ENCODE results near the gene ARHGAP44. TPM values are rescaled to one million over a fixed set of nuclear protein-coding genes. Genes with fewer than 3 reads are reported as not detected.

The ARHGAP44 gene
- total RNA-seq, 2 experiments from 2014 or later = 13.7 to 19.9 TPM

DNA sequence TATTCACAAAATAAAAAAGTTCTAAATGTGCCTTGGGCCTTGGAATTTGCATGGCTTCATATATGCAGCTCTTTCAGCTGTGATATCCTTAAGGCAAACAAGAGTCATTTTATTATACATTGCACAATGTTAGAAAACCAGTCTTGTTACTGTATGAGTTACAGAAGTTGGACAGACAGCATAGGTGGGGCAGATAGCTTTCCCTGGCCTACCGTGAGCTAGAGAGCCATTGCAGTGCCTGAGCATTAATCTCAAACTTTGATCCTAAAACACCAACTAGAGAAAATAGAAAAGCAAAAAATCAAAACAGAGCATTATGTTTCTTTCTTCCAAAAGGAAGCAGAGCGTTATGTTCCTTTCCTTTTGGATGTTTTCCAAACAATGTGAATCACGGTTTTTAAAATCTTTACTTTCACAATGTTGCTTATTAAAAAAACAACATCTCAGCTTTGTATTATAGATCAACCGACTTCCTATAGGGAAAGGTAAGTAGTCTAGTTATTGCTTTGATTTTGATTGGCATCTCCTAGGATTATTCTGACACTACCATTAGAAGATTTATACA is 32.2 kb downstream of the ARHGAP44 start:
- Histone ChIP-seq H4K20me1 (ENCODE audit: insufficient read depth, low read length) (no peaks in the 10 kb centered on the region), H3K9me2 (ENCODE audit: insufficient read depth, low read length) (no peaks in the 10 kb centered on the region), H3K4me3 (ENCODE audit: low read depth, low read length, poor library complexity, severe bottlenecking) (no peak overlapping the region), H3K36me3 (ENCODE audit: insufficient read depth, low read length) (peaks cover 11% of the 10 kb centered on the region; the same call in 1 of the 2 replicates), H3K79me2 (ENCODE audit: insufficient read depth, low read depth, low read length) (peaks cover 11% of the 10 kb centered on the region; the same call in 1 of the 2 replicates), H3K9me3 (ENCODE audit: low read length) (peaks cover 19% of the 10 kb centered on the region; the same call in 1 of the 2 replicates), H3K27ac (ENCODE audit: low read depth, low read length, poor library complexity, severe bottlenecking) (no peak overlapping the region), H3K4me2 (ENCODE audit: low read length) (no peak overlapping the region), H3K4me1 (ENCODE audit: insufficient read depth, low read length, poor library complexity, severe bottlenecking) (peaks cover 11% of the 10 kb centered on the region), H2AFZ (ENCODE audit: low read length) (no peak overlapping the region)
- POLR2A ChIA-PET = no interaction called here
- TF ChIP-seq, protein P1, sequence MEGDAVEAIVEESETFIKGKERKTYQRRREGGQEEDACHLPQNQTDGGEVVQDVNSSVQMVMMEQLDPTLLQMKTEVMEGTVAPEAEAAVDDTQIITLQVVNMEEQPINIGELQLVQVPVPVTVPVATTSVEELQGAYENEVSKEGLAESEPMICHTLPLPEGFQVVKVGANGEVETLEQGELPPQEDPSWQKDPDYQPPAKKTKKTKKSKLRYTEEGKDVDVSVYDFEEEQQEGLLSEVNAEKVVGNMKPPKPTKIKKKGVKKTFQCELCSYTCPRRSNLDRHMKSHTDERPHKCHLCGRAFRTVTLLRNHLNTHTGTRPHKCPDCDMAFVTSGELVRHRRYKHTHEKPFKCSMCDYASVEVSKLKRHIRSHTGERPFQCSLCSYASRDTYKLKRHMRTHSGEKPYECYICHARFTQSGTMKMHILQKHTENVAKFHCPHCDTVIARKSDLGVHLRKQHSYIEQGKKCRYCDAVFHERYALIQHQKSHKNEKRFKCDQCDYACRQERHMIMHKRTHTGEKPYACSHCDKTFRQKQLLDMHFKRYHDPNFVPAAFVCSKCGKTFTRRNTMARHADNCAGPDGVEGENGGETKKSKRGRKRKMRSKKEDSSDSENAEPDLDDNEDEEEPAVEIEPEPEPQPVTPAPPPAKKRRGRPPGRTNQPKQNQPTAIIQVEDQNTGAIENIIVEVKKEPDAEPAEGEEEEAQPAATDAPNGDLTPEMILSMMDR (conservative IDR thresholded peaks at IDR 0.05; ENCODE audit: low read length) = no peak
- no peak for TF ChIP-seq EZH2phosphoT487 (IDR thresholded peaks at IDR 0.05; ENCODE audit: borderline replicate concordance, low read depth, low read length)
- intact Hi-C loops (cut with micrococcal nuclease; ENCODE audit: unreplicated experiment) = no loop called here
- CTCF ChIA-PET (ENCODE audit: unreplicated experiment) = no interaction called here
- DNase-seq (ENCODE audit: low spot score) = no peak
- no TSS peak for BruUV-seq (replicated peaks)

DNA sequence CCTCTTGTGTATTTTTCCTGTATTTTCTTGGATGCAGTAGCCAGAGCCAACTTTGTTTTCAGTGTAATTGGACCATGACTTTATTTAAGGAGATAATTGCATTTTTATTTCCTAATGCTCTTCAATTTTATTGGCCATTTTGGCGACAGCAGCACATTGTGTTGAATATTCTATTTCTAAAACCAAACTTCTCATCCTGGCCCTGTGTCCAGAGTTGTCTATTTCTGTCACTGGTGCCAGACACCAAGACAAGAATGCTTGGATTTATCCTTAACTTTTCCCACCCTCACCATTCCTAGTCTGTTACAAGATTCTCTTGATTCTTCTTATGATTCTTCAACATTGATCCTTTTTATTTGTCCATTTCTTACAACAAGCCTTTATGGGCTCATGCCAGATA is 37.1 kb downstream of the ARHGAP44 start:
- BruUV-seq (replicated peaks) = no TSS peak
- CTCF ChIA-PET (ENCODE audit: unreplicated experiment) = no interaction called here
- H4K20me1 ChIP-seq (ENCODE audit: insufficient read depth, low read length) = no peaks in the 10 kb centered on the region
- no peaks in the 10 kb centered on the region for H3K79me2 ChIP-seq (ENCODE audit: insufficient read depth, low read depth, low read length)
- POLR2A ChIA-PET = interaction anchor here (0.7 to 1.0 kb wide), 2 partner anchors 13 to 136 kb away, joined by 3 read pairs; no protein-coding TSS in a partner anchor
- peaks cover 6% of the 10 kb centered on the region; the same call in 1 of the 2 replicates for H3K36me3 ChIP-seq (ENCODE audit: insufficient read depth, low read length)
- no peak overlapping the region for H2AFZ ChIP-seq (ENCODE audit: low read length)
- peaks cover 17% of the 10 kb centered on the region; the same call in 1 of the 2 replicates for H3K9me3 ChIP-seq (ENCODE audit: low read length)
- no peaks in the 10 kb centered on the region for H3K4me1 ChIP-seq (ENCODE audit: insufficient read depth, low read length, poor library complexity, severe bottlenecking)
- DNase-seq (ENCODE audit: low spot score) = no peak
- H3K4me2 ChIP-seq (ENCODE audit: low read length) = no peak overlapping the region
- intact Hi-C loops (cut with micrococcal nuclease; ENCODE audit: unreplicated experiment) = no loop called here
- no peak overlapping the region for H3K27ac ChIP-seq (ENCODE audit: low read depth, low read length, poor library complexity, severe bottlenecking)
- H3K4me3 ChIP-seq (ENCODE audit: low read depth, low read length, poor library complexity, severe bottlenecking) = no peak overlapping the region
- no peak for TF ChIP-seq EZH2phosphoT487 (IDR thresholded peaks at IDR 0.05; ENCODE audit: borderline replicate concordance, low read depth, low read length)
- TF ChIP-seq, protein P1 (conservative IDR thresholded peaks at IDR 0.05; ENCODE audit: low read length) = no peak
- H3K9me2 ChIP-seq (ENCODE audit: insufficient read depth, low read length) = no peaks in the 10 kb centered on the region

DNA sequence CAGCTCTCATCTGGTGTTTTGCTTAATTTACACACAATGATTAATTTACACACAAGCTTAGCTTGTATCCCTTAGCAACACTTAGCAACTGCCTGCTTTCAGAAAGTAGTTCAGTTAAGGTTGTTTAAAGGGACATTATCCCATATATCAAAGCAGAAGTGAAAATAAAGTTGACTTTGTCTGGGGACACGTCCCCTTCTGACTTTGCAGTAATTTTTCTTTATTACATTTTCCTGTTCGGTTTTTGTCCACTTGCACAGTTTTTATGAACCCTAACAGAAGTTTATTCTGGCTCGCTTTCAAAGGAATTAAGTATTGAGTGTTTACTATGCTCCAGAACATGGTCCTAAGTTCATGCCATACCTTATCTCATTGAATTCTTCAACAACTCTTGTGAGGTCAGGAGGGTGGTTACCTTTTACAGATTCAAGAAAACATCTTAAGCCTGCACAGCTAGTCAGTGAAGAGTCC is 41.5 kb downstream of the ARHGAP44 start:
- TF ChIP-seq EZH2phosphoT487 (IDR thresholded peaks at IDR 0.05; ENCODE audit: borderline replicate concordance, low read depth, low read length) = no peak
- TF ChIP-seq, protein P1 (conservative IDR thresholded peaks at IDR 0.05; ENCODE audit: low read length) = no peak
- no peak for DNase-seq (ENCODE audit: low spot score)
- H3K9me2 ChIP-seq (ENCODE audit: insufficient read depth, low read length) = no peaks in the 10 kb centered on the region
- peaks cover 8% of the 10 kb centered on the region; the same call in 1 of the 2 replicates for H3K36me3 ChIP-seq (ENCODE audit: insufficient read depth, low read length)
- H3K4me2 ChIP-seq (ENCODE audit: low read length) = no peak overlapping the region
- H3K27ac ChIP-seq (ENCODE audit: low read depth, low read length, poor library complexity, severe bottlenecking) = no peak overlapping the region
- H3K79me2 ChIP-seq (ENCODE audit: insufficient read depth, low read depth, low read length) = no peaks in the 10 kb centered on the region
- H4K20me1 ChIP-seq (ENCODE audit: insufficient read depth, low read length) = no peaks in the 10 kb centered on the region
- H2AFZ ChIP-seq (ENCODE audit: low read length) = no peak overlapping the region
- BruUV-seq (replicated peaks) = no TSS peak
- ChIA-PET POLR2A (no interaction called here), CTCF (ENCODE audit: unreplicated experiment) (no interaction called here)
- intact Hi-C loops (cut with micrococcal nuclease; ENCODE audit: unreplicated experiment) = no loop called here
- H3K4me1 ChIP-seq (ENCODE audit: insufficient read depth, low read length, poor library complexity, severe bottlenecking) = no peaks in the 10 kb centered on the region
- H3K9me3 ChIP-seq (ENCODE audit: low read length) = peaks cover 32% of the 10 kb centered on the region; the same call in 1 of the 2 replicates
- no peak overlapping the region for H3K4me3 ChIP-seq (ENCODE audit: low read depth, low read length, poor library complexity, severe bottlenecking)

All from OCI-LY7 (cell line).